Peyer's patch (tissue), 4 donors: ENCODE measurements around the gene APC2.

Source experiments
- CTCF ChIP-seq, 6 experiments: fragments of 450-650 bp in 4 of 6; fragments of 200-600 bp in 2 of 6; sonication (generic) in 1 of 6; IDR thresholded peaks; one replicate each; pipeline ENCODE4 v1.5.1; 2017 to 2019; ENCODE audit warnings: antibody characterized with exemption in 6 of 6, mild to moderate bottlenecking in 3 of 6, moderate library complexity in 1 of 6
- POLR2A ChIP-seq, 2 donors: fragments of 450-650 bp; IDR thresholded peaks; one replicate each; pipeline ENCODE4 v1.5.1; 2017; ENCODE audit warnings: antibody characterized with exemption in 2 of 2, mild to moderate bottlenecking in 2 of 2, moderate library complexity in 2 of 2

DNA sequence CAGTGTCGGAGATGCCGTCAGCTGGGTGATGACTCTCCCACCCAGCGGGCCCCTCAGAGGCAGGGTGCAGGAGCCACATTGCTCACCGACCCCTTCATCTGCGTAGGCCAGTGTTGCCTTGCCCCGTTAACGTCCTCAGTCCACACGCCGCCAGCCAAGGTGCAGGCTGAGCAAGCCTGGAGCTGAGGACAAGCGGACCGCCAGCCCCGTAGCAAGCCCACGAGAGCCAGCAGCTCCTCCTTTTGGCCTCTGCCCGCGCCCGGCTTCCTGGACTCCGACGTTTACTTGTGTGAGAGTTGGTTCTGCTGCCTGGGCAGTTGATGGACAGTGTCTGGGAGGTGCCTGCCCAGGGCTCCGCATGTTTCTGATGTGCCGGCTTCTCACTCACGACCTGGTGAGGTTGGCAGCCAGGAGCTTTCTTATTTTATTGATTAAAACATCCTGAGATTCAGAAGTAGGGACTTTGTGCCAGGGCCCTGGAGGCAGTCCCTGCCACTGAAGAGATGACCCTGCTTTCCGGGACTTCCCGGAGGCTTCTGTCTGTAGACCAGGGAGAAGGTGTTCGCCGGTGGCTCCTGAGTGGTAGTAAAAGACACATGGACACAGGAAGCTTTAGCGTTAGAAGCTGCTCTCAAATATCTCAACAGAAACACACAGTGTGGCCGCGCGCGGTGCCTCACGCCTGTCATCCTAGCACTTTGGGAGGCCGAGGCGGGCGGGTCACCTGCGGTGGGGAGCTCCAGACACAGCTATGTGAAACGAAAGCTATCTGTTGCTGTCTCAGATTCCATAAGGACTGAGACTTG, 36.7 kb upstream of the APC2 start:
- TF ChIP-seq CTCF (IDR thresholded peaks at IDR 0.05) (no peak), POLR2A (IDR thresholded peaks at IDR 0.05) (no peak)
